GM13977 (cell line): Measurements from ENCODE around the gene HOXB3.

Source experiments
- DNase-seq: peaks from one replicate; pipeline ENCODE4 v3.0.0; 2012; ENCODE audit warnings: low spot score
- CTCF ChIP-seq: IDR thresholded peaks from 2 replicates; pipeline ENCODE4 v1.5.1; 2012; ENCODE audit warnings: mild to moderate bottlenecking, control low read depth; ENCODE audit not compliant: insufficient read depth; ENCODE audit errors: extremely low read depth, missing control alignments
- in situ Hi-C: fragments of 300-500 bp; cut with MboI; formaldehyde crosslinking; loops from one replicate; pipeline ENCODE4 v1.12.0; 2022; ENCODE audit warnings: low sequenced_read_pairs, low pct_unique_long_range_greater_than_20kb, mixed read lengths, inconsistent platforms; ENCODE audit not compliant: unreplicated experiment

HOXB3 gene

GRCh38 chr17:48528153-48528935, 61.7 kb downstream of the HOXB3 start:
- TF ChIP-seq CTCF, result no peak
- in situ Hi-C loops, result no loop called here
- peak; percentile 34 for DNase-seq

DNA sequence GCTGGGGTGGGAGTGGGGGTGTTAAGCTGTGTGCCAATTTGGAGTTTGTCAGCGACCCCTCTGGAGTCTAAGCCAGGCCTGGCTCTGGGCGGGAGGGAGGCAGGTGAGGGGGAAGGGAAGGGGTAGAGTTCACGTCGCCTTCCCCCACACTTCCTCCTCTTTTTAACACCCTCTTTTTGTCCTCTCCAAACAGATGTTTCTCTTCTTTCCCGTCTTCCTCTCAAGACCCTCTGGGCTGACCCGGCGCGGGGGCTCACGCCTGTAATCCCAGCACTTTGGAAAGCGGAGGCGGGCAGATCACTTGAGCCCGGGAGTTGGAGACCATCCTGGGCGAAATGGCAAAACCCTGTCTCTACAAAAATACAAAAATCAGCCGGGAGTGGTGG, 62.5 kb downstream of the HOXB3 start:
- in situ Hi-C loops, result no loop called here
- TF ChIP-seq CTCF, result no peak
- DNase-seq, result no peak

GRCh38 chr17:48526608-48527546, 63.2 kb downstream of the HOXB3 start:
- TF ChIP-seq CTCF, result no peak
- in situ Hi-C loops, result no loop called here
- DNase-seq, result peak; percentile 19

DNA sequence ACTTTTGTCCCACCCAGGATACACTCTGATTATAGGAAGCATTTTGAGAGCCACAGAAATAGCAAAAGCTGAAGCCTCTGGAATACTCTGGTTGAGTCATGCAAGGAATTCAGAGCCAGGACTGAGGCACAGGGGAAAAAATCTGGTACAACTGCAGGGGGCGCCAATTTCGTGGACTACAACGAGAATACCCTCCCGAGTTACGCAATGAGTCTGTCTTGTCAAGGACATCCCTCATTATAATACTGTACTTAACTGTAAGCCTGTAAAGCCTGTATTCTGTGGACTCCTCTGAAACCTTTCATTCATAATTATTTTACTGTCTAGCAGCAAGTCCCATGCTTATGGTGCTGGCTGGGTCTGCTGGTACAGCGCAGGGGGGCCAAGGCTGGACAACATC, 67.0 kb downstream of the HOXB3 start:
- no peak for DNase-seq
- TF ChIP-seq CTCF, result no peak
- in situ Hi-C loops, result no loop called here

DNA sequence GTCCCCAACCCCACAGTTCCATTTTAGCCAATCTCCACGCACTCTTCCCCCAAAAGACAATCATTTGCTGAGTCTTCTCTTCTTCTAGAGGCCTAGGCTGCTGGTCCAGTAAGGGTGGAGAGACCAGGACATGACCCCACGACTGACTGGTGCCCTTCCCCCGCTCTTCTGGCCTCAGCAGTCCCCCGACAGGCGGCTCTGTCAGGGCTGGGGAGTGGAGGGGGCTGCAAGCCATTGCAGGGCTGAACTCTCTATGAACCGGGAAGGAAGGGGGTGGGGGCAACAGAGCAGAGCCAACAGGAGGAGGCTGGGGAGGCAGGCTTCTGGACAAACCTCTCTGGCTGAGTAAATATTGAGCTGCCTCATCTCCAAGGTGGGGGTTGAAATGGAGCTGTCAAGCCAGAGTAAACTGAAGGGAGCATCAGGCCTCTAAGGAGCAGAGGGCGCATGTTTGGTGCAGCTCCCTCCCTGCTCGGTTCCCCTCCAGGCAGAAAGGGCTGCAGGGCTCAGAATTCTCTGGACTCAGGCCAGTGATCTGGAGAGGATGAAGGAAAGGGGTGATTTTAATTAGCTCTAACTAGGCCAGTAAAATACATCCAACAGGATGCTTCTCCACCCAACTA, 67.9 kb downstream of the HOXB3 start:
- in situ Hi-C loops, result no loop called here
- TF ChIP-seq CTCF, result no peak
- DNase-seq, result no peak

- in situ Hi-C loops, result no loop called here
- no peak for DNase-seq
- TF ChIP-seq CTCF, result no peak
Observed at GRCh38 chr17:48520631-48521079, 69.4 kb downstream of the HOXB3 start.
